Smooth muscle cell (in vitro differentiated cells): ENCODE data around the gene ADARB2. TPM values are rescaled to one million over a fixed set of nuclear protein-coding genes. Genes with fewer than 3 reads are reported as not detected.

Source experiments
- DNase-seq: peaks from one replicate; lab custom pipeline; 2025; ENCODE audit not compliant: unreplicated experiment; lab: John Stamatoyannopoulos, UW
- H2AFZ ChIP-seq: fragments of 200-600 bp; sonication (generic); 2 replicates; pipeline ENCODE4 v1.6.0; 2016; ENCODE audit warnings: antibody characterized with exemption, low read depth, mild to moderate bottlenecking
- H3F3A ChIP-seq: fragments of 200-600 bp; sonication (generic); 2 replicates; pipeline ENCODE4 v1.6.0; 2017; ENCODE audit warnings: antibody characterized with exemption, low read depth
- H3K27ac ChIP-seq: fragments of 200-600 bp; sonication (generic); 2 replicates; pipeline ENCODE4 v1.5.1; 2016; ENCODE audit warnings: low read depth, mild to moderate bottlenecking
- H3K27me3 ChIP-seq: fragments of 200-600 bp; sonication (generic); 2 replicates; pipeline ENCODE4 v1.6.1; 2016; ENCODE audit warnings: low read depth, mild to moderate bottlenecking
- H3K36me3 ChIP-seq: fragments of 200-600 bp; sonication (generic); 2 replicates; pipeline ENCODE4 v1.5.1; 2016; ENCODE audit warnings: low read depth
- H3K4me1 ChIP-seq: fragments of 200-600 bp; sonication (generic); 2 replicates; pipeline ENCODE4 v1.5.1; 2016; ENCODE audit warnings: low read depth
- H3K4me2 ChIP-seq: fragments of 200-600 bp; sonication (generic); 2 replicates; pipeline ENCODE4 v1.6.0; 2016; ENCODE audit warnings: mild to moderate bottlenecking
- H3K4me3 ChIP-seq: fragments of 200-600 bp; sonication (generic); 2 replicates; pipeline ENCODE4 v1.5.1; 2016; ENCODE audit warnings: mild to moderate bottlenecking
- H3K79me2 ChIP-seq: fragments of 200-600 bp; sonication (generic); 2 replicates; pipeline ENCODE4 v1.6.0; 2016; ENCODE audit warnings: low read depth, mild to moderate bottlenecking
- H3K9ac ChIP-seq: fragments of 200-600 bp; sonication (generic); 2 replicates; pipeline ENCODE4 v1.6.0; 2016; ENCODE audit warnings: low read depth
- H3K9me3 ChIP-seq: fragments of 200-600 bp; sonication (generic); replicated peaks from 2 replicates; pipeline ENCODE4 v1.5.1; 2016; ENCODE audit warnings: low read depth
- H4K20me1 ChIP-seq: fragments of 200-600 bp; sonication (generic); 2 replicates; pipeline ENCODE4 v1.6.0; 2016; ENCODE audit warnings: low read depth
- WGBS: methylation state at CpG from one replicate; pipeline ENCODE4 v1.1.7; 2016; ENCODE audit warnings: low lambda C conversion rate; 5-methylcytosine and 5-hydroxymethylcytosine counted together
- polyA plus RNA-seq: library from polyadenylated mRNA; unstranded; fragments of >200 nt; fragmentation: Nextera tagmentation; extraction: Ambion mirVana; gene quantifications from 2 replicates; pipeline ENCODE4 v1.2.1, GENCODE V29; 2016
- total RNA-seq: library from RNA; depleted of rRNA; stranded (reverse); fragments of >200 nt; gene quantifications from 2 replicates; pipeline ENCODE4 v1.2.3, GENCODE V29; 2014
- TF ChIP-seq, protein P1 (sequence below): fragments of 200-600 bp; sonication (generic); IDR thresholded peaks from 2 replicates; pipeline ENCODE4 v1.5.1; 2017; ENCODE audit warnings: borderline replicate concordance, mild to moderate bottlenecking, antibody characterized with exemption; ENCODE audit not compliant: insufficient read depth, poor library complexity, severe bottlenecking

ADARB2 gene
- total and polyA plus RNA-seq, 2 experiments from 2014 or later, result 0.13 to 0.39 TPM

DNA sequence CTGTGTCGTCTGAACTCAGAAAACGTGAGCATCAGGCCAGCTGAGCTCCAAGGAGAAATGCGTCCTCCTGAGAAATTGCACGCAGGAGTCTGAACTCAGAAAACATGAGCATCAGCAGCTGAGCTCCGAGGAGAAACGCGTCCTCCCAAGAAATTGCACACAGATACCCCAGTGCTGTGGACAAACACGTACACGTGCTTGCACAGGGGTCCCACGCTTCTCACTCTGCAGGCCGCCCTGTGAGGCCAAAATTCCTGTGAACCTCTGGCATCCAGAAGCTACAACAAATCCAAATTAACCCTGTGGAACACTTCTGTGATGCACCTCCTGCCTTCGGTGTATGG, 547.3 kb downstream of the ADARB2 start:
- H4K20me1 ChIP-seq, result no peaks in the 10 kb centered on the region
- H3K4me1 ChIP-seq, result no peaks in the 10 kb centered on the region
- TF ChIP-seq, protein P1, sequence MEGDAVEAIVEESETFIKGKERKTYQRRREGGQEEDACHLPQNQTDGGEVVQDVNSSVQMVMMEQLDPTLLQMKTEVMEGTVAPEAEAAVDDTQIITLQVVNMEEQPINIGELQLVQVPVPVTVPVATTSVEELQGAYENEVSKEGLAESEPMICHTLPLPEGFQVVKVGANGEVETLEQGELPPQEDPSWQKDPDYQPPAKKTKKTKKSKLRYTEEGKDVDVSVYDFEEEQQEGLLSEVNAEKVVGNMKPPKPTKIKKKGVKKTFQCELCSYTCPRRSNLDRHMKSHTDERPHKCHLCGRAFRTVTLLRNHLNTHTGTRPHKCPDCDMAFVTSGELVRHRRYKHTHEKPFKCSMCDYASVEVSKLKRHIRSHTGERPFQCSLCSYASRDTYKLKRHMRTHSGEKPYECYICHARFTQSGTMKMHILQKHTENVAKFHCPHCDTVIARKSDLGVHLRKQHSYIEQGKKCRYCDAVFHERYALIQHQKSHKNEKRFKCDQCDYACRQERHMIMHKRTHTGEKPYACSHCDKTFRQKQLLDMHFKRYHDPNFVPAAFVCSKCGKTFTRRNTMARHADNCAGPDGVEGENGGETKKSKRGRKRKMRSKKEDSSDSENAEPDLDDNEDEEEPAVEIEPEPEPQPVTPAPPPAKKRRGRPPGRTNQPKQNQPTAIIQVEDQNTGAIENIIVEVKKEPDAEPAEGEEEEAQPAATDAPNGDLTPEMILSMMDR, result no peak
- H3F3A ChIP-seq, result no peaks in the 10 kb centered on the region
- WGBS, result 92% methylated on average over 12 of the region's 12 CpGs
- H3K36me3 ChIP-seq, result no peaks in the 10 kb centered on the region
- H3K4me3 ChIP-seq, result no peak overlapping the region
- peaks cover 9% of the 10 kb centered on the region for H3K27me3 ChIP-seq
- no peak overlapping the region for H3K9ac ChIP-seq
- H3K27ac ChIP-seq, result no peak overlapping the region
- DNase-seq, result no peak
- no peak overlapping the region for H3K4me2 ChIP-seq
- no peak overlapping the region for H2AFZ ChIP-seq
- H3K79me2 ChIP-seq, result no peaks in the 10 kb centered on the region
- H3K9me3 ChIP-seq, result no peaks in the 10 kb centered on the region

DNA sequence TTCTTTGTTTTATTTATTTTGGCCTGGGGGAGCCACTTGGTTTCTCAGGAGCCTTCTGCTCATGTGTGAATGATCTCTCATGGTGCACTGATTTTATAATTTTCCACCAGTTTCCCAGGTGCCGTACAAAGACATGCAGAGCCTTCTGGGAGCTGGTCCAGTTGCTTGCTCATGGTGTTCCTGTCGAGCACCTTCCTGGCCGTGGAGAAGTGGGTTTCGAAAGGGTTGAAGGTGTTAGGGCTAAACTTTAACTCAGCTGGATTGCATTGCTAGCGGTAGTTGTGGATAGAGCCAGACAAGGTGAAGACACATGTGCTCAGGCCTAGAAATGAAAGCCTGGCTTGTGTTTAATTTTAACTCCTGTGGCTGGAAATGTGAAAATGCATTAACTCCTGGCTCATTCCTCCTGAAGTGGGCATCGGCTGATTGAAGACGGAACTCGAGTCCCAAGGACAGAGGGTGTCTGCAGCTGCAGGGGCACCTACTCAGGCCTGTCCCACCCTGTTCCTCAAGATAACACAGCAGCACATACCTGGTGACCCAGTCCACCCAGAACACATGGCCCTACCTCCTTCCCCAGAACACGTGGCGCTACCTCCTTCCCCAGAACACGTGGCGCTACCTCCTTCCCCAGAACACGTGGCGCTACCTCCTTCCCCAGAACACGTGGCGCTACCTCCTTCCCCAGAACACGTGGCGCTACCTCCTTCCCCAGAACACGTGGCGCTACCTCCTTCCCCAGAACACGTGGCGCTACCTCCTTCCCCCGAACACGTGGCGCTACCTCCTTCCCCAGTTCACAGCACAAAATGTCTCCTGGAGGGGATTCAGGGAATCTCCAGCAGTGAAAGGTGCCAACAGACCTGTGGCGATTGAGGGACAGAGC, 547.9 kb downstream of the ADARB2 start:
- H3K9ac ChIP-seq, result no peak overlapping the region
- WGBS, result 94% methylated on average over 26 of the region's 26 CpGs
- H4K20me1 ChIP-seq, result no peaks in the 10 kb centered on the region
- H3K27ac ChIP-seq, result no peak overlapping the region
- H3K9me3 ChIP-seq, result no peaks in the 10 kb centered on the region
- no peak overlapping the region for H2AFZ ChIP-seq
- peaks cover 7% of the 10 kb centered on the region for H3K27me3 ChIP-seq
- H3K4me2 ChIP-seq, result no peak overlapping the region
- H3K4me3 ChIP-seq, result no peak overlapping the region
- no peaks in the 10 kb centered on the region for H3K4me1 ChIP-seq
- H3K79me2 ChIP-seq, result no peaks in the 10 kb centered on the region
- no peaks in the 10 kb centered on the region for H3K36me3 ChIP-seq
- DNase-seq, result no peak
- TF ChIP-seq, protein P1, result no peak
- no peaks in the 10 kb centered on the region for H3F3A ChIP-seq

DNA sequence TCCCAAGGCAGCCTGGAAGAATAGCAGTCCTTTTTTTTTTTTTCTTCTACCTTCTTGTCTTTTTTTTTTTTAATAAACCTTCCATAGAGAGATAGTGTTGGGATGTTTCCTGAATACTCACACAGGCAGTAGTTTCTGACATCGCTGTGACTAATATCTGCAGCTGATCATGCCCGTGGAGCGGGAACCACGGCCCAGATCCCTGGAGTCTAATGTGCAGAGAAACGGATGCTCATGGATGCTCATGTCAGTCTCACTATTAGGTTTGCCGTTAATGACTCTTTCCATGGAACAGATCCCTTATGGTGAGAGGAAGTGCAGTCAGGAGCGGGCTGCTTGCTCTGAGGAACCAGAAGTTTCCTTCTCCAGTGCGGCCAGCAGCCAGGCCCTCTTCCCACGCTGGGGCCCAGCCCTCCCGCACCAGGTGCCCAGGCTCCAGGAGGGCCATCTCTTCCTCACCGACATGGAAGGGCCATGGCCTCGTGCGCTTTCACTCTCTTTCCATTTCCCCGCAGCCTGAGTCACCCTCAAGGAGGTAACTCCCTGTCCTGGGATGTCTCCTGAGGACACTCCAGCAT, 548.7 kb downstream of the ADARB2 start:
- Histone ChIP-seq H3F3A (no peaks in the 10 kb centered on the region), H3K4me1 (no peaks in the 10 kb centered on the region), H3K79me2 (no peaks in the 10 kb centered on the region), H3K4me3 (no peak overlapping the region), H3K27me3 (peaks cover 3% of the 10 kb centered on the region), H2AFZ (no peak overlapping the region), H4K20me1 (no peaks in the 10 kb centered on the region), H3K9me3 (no peaks in the 10 kb centered on the region), H3K9ac (no peak overlapping the region), H3K27ac (no peak overlapping the region), H3K4me2 (no peak overlapping the region), H3K36me3 (no peaks in the 10 kb centered on the region)
- WGBS, result 93% methylated on average over 14 of the region's 14 CpGs
- DNase-seq, result no peak
- TF ChIP-seq, protein P1, result no peak
